Measurements from ENCODE around the gene FBXW7.

The FBXW7 gene

DNA sequence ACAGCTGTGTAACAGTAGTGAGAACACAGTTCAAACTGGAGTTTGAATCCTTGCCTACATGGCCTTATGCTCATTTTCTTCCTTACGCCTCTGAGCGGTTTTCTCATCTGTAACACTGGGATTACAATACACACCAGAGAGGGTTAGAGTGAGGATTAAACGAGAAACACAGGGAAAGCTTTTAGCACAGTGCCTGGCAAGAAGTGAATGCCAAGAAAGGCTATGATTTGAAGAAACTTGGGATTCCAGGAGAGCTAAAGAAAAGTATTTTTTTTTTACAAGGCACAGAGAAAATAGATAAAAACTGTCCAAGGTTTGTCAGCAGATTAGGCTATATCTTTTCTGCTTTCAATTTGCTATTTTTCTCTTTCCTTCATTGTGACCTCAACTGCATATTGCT lies 246.4 kb downstream of the FBXW7 start:
- H3K36me3 ChIP-seq (ENCODE audit: control insufficient read depth, insufficient read depth, low read length), result no peaks in the 10 kb centered on the region
- H3K4me3 ChIP-seq (ENCODE audit: low read depth, low read length), result no peak overlapping the region
- no peak overlapping the region for H3K9ac ChIP-seq (ENCODE audit: low read depth, low read length)
- no peaks in the 10 kb centered on the region for H3K4me1 ChIP-seq (ENCODE audit: control insufficient read depth, insufficient read depth, low read length)
- no peaks in the 10 kb centered on the region for H3K9me3 ChIP-seq (ENCODE audit: control insufficient read depth, insufficient read depth, low read length)
- no peaks in the 10 kb centered on the region for H3K27me3 ChIP-seq (ENCODE audit: control insufficient read depth, insufficient read depth, low read length)

DNA sequence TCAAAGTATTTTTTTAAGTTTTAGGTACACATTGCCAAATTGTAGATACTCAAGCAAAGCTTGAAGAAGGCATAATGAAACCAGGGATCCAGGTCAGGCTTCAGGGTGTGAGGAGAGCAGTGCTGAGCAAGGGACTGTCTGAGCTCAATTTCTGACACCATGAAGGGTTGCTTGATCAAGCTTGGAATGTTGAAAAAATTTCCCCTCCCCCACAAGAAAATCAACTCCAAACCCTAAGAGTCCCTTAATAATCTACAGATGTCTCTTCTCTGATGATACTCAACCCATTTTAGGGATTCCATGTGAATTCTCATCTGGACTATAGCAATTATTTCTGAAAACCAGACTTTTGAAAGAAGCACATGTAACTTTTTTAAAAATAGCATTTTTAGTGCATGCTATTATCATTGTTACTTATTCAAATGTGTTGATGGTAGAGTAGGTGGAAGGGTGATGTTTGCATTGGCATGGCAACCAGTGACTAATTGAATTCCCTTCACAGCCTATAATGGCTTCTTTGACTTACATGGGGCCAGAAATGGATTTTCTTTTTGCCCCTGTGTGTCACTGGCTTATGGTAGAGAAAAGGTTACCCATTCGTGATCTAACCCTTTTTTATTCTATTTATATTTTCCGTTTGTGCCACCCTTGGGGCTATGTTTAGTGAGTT lies 252.0 kb downstream of the FBXW7 start:
- H3K4me3 ChIP-seq (ENCODE audit: low read depth, low read length), result no peak overlapping the region
- H3K9ac ChIP-seq (ENCODE audit: low read depth, low read length), result no peak overlapping the region
- peaks cover 4% of the 10 kb centered on the region for H3K4me1 ChIP-seq (ENCODE audit: control insufficient read depth, insufficient read depth, low read length)
- no peaks in the 10 kb centered on the region for H3K27me3 ChIP-seq (ENCODE audit: control insufficient read depth, insufficient read depth, low read length)
- H3K36me3 ChIP-seq (ENCODE audit: control insufficient read depth, insufficient read depth, low read length), result no peaks in the 10 kb centered on the region
- H3K9me3 ChIP-seq (ENCODE audit: control insufficient read depth, insufficient read depth, low read length), result no peaks in the 10 kb centered on the region

DNA sequence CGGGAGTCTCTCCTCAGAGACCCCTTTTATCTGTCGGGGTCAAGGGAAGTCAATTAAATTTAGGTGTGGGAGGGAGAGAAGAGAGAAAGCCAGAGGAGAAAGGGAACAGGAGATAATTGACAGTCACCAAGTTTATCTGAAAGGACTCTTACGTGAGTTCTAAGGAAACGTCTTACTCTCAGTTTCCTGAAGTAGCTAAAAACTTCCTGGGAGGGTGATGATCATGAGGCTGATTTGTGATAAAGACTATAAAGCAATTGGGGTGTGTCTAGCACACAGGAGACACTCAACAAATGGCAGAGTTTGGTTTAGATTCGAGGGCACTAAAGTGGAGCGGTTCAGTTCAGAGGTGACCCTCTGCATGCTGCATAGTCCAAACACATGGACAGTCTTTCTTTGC lies 254.1 kb downstream of the FBXW7 start:
- Histone ChIP-seq H3K36me3 (ENCODE audit: control insufficient read depth, insufficient read depth, low read length) (no peaks in the 10 kb centered on the region), H3K9ac (ENCODE audit: low read depth, low read length) (no peak overlapping the region), H3K4me3 (ENCODE audit: low read depth, low read length) (no peak overlapping the region), H3K27me3 (ENCODE audit: control insufficient read depth, insufficient read depth, low read length) (peaks cover 6% of the 10 kb centered on the region), H3K9me3 (ENCODE audit: control insufficient read depth, insufficient read depth, low read length) (no peaks in the 10 kb centered on the region), H3K4me1 (ENCODE audit: control insufficient read depth, insufficient read depth, low read length) (peaks cover 8% of the 10 kb centered on the region)

DNA sequence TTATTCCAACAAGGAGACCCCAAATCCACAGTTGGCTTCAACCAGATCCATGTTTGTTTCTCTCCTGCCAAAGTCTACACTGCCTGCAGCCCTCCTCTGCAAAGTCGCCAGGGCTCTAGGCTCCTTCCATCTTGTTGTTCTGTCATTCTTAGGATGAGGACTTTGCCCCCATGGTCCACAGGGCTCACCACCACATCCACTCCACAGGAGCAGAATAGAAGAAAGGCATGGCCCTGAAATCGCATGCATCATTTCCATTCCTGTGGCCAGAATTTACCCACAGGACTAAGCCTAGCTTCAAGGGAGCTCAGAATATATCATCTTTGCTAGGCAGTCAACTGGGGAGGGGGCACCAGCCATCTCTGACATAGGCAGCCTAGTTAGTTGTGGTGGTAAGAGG lies 254.7 kb downstream of the FBXW7 start:
- Histone ChIP-seq H3K9ac (ENCODE audit: low read depth, low read length) (no peak overlapping the region), H3K36me3 (ENCODE audit: control insufficient read depth, insufficient read depth, low read length) (no peaks in the 10 kb centered on the region), H3K4me3 (ENCODE audit: low read depth, low read length) (no peak overlapping the region), H3K9me3 (ENCODE audit: control insufficient read depth, insufficient read depth, low read length) (no peaks in the 10 kb centered on the region), H3K4me1 (ENCODE audit: control insufficient read depth, insufficient read depth, low read length) (peaks cover 8% of the 10 kb centered on the region), H3K27me3 (ENCODE audit: control insufficient read depth, insufficient read depth, low read length) (peaks cover 6% of the 10 kb centered on the region)

DNA sequence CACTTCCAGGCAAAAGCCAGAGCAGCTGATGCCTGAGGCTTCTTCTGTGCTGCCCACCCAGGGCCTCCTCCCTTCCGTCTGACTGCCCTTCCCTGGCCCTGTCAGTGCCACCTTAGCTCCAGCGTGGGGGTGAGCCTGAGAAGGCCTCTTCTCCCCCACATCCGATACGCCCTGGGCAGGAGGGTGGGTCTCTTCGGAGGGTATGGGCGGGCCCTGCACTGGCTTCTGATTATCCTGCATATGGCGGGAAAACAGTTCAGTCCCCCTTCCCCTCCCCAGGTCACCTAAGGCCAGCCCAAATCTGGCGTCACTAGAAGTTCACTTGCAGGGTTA lies 256.7 kb downstream of the FBXW7 start:
- H3K36me3 ChIP-seq (ENCODE audit: control insufficient read depth, insufficient read depth, low read length), result no peaks in the 10 kb centered on the region
- peaks cover 8% of the 10 kb centered on the region for H3K4me1 ChIP-seq (ENCODE audit: control insufficient read depth, insufficient read depth, low read length)
- no peak overlapping the region for H3K4me3 ChIP-seq (ENCODE audit: low read depth, low read length)
- H3K9me3 ChIP-seq (ENCODE audit: control insufficient read depth, insufficient read depth, low read length), result no peaks in the 10 kb centered on the region
- peaks cover 6% of the 10 kb centered on the region for H3K27me3 ChIP-seq (ENCODE audit: control insufficient read depth, insufficient read depth, low read length)
- H3K9ac ChIP-seq (ENCODE audit: low read depth, low read length), result no peak overlapping the region

DNA sequence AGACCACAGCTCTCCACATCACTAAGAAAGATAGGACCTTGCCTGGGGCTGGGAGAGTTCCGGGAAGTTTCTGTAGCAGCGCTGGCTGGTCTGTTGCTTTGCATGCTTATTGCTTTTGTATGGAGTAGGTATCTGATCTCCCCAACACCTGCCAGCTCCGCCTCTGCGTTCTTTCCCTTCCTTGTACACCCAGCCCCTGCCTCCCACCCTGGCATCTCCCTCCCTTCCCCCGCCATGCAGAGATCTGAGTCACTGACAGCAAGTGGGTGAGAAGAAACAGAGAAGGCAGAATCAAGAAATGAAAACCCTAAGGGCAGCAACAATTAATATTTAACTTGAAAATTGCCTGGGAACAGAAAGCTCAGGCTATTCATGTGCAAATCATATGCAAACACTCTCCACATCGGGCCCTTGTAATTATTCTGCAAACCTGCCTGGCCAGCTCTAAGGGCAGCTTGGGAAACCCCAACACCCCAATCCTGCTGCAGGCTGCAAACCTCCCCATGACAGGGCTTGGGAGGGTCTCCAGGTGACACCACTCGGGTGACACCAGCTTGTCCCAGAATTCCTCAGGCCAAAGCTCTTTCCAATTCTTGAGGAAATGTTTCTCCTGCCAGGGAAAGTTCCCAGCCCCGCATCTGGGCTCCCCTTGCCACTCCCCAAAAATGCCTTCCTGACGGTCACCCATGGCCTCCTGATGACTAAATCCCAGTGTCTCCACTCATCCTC lies 257.2 kb downstream of the FBXW7 start:
- H3K4me1 ChIP-seq (ENCODE audit: control insufficient read depth, insufficient read depth, low read length), result peaks cover 8% of the 10 kb centered on the region
- H3K4me3 ChIP-seq (ENCODE audit: low read depth, low read length), result no peak overlapping the region
- H3K9ac ChIP-seq (ENCODE audit: low read depth, low read length), result no peak overlapping the region
- H3K36me3 ChIP-seq (ENCODE audit: control insufficient read depth, insufficient read depth, low read length), result no peaks in the 10 kb centered on the region
- H3K27me3 ChIP-seq (ENCODE audit: control insufficient read depth, insufficient read depth, low read length), result peaks cover 6% of the 10 kb centered on the region
- H3K9me3 ChIP-seq (ENCODE audit: control insufficient read depth, insufficient read depth, low read length), result no peaks in the 10 kb centered on the region

DNA sequence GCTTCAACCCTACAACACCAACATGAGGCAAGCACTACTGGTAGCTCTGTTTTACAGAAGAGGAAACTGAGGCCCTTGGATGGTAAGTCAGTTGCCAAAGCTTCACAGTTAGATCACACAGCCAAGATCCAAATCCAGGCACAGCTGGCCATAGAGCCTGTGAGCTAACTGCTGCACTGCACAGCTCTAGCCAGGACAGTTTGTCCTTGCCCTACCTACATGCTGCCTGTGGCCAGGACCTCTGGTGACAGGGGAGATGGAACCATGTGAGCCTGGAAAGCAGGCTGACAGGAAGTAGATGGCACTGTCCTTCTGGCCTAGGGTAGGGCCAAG lies 257.8 kb downstream of the FBXW7 start:
- H3K4me3 ChIP-seq (ENCODE audit: low read depth, low read length), result no peak overlapping the region
- no peak overlapping the region for H3K9ac ChIP-seq (ENCODE audit: low read depth, low read length)
- no peaks in the 10 kb centered on the region for H3K9me3 ChIP-seq (ENCODE audit: control insufficient read depth, insufficient read depth, low read length)
- H3K4me1 ChIP-seq (ENCODE audit: control insufficient read depth, insufficient read depth, low read length), result peaks cover 8% of the 10 kb centered on the region
- H3K36me3 ChIP-seq (ENCODE audit: control insufficient read depth, insufficient read depth, low read length), result no peaks in the 10 kb centered on the region
- H3K27me3 ChIP-seq (ENCODE audit: control insufficient read depth, insufficient read depth, low read length), result peaks cover 6% of the 10 kb centered on the region

DNA sequence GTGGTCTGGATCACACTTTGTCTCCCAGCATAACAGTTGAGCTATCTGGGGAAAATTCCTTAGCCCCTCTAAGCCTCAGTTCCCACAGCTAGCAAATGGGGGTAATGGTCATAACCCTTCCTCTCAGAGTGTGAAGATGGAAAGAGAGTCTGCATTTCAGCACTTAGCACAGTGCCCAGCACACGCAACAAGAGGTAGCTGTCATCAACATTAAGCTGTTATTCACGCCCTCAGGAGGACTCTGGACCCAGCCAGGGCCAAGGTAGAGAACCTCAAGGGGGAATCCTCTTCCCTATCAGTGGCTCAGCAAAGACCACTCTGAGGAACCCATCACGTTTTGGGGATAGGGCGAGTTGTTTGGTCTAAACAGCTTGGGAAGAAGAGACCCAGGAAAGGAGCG lies 258.6 kb downstream of the FBXW7 start:
- Histone ChIP-seq H3K4me3 (ENCODE audit: low read depth, low read length) (no peak overlapping the region), H3K9ac (ENCODE audit: low read depth, low read length) (no peak overlapping the region), H3K9me3 (ENCODE audit: control insufficient read depth, insufficient read depth, low read length) (no peaks in the 10 kb centered on the region)

DNA sequence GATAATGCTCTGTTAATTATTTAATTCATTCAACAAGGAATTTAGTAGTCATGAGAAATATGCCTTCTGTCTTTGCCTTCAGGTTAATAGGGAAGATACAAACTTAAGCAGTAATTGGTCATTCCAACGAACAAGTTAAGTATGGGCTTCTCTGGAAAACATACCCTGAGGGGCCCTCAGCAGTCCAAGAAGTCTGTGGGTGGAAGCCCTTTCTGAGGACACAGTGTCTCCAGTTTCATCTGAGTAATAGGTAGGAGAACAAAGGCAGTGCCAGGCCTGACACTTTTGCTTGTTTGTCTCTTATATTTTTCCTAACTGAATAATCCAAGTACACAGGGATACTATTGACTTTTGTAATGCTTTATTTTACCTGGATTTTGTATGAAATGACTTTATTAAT lies 262.5 kb downstream of the FBXW7 start:
- H3K4me1 ChIP-seq (ENCODE audit: control insufficient read depth, insufficient read depth, low read length), result peaks cover 2% of the 10 kb centered on the region
- no peaks in the 10 kb centered on the region for H3K36me3 ChIP-seq (ENCODE audit: control insufficient read depth, insufficient read depth, low read length)
- peaks cover 6% of the 10 kb centered on the region for H3K27me3 ChIP-seq (ENCODE audit: control insufficient read depth, insufficient read depth, low read length)
- no peak overlapping the region for H3K4me3 ChIP-seq (ENCODE audit: low read depth, low read length)
- H3K9me3 ChIP-seq (ENCODE audit: control insufficient read depth, insufficient read depth, low read length), result no peaks in the 10 kb centered on the region
- no peak overlapping the region for H3K9ac ChIP-seq (ENCODE audit: low read depth, low read length)

More for the DNA sequence above, 258.6 kb downstream of the FBXW7 start:
- peaks cover 6% of the 10 kb centered on the region for H3K27me3 ChIP-seq (ENCODE audit: control insufficient read depth, insufficient read depth, low read length)
- H3K4me1 ChIP-seq (ENCODE audit: control insufficient read depth, insufficient read depth, low read length), result peaks cover 8% of the 10 kb centered on the region
- no peaks in the 10 kb centered on the region for H3K36me3 ChIP-seq (ENCODE audit: control insufficient read depth, insufficient read depth, low read length)
